IMR-90 (cell line): Measurements from ENCODE around the gene COL27A1. TPM values are rescaled to one million over a fixed set of nuclear protein-coding genes. Genes with fewer than 3 reads are reported as not detected.
A peak's percentile ranks its signal among the peaks of the same experiment; 100 is the strongest.

Source experiments
- ATAC-seq: fragments of 200-7000 bp; cut with Tn5 transposase; 2 replicates; pipeline ENCODE4 v1.9.1; 2020; ENCODE audit warnings: low read depth, mild to moderate bottlenecking, moderate library complexity
- BruUV-seq: library from RNA; stranded (reverse); fragments of 400-500 nt; replicated peaks from 2 replicates; lab custom pipeline; 2021; lab: Mats Ljungman, UMichigan
- CTCF ChIA-PET: fragments of 300-600 bp; formaldehyde crosslinking; extraction: SDS; loops from one replicate; lab custom pipeline; 2021; ENCODE audit warnings: antibody characterized with exemption; lab: Yijun Ruan, JAX
- POLR2A ChIA-PET: fragments of 300-600 bp; sonication (Branson Sonifier 250); formaldehyde crosslinking; loops from one replicate; lab custom pipeline; 2022; ENCODE audit warnings: antibody characterized with exemption; ENCODE audit not compliant: unreplicated experiment; lab: Charles Lee
- DNase-seq: peaks from one replicate; pipeline ENCODE4 v3.0.0; 2013
- H2AFZ ChIP-seq: replicated peaks from 2 replicates; pipeline ENCODE3; 2013; ENCODE audit warnings: low read length, mild to moderate bottlenecking; ENCODE audit not compliant: poor library complexity
- H2AK5ac ChIP-seq: 2 replicates; pipeline ENCODE4 v1.6.1; 2013; ENCODE audit warnings: low read depth, low read length, inconsistent platforms
- H2AK9ac ChIP-seq: replicated peaks from 2 replicates; pipeline ENCODE3; 2013; ENCODE audit warnings: mild to moderate bottlenecking, low read depth, low read length, moderate library complexity; ENCODE audit not compliant: poor library complexity
- H2BK120ac ChIP-seq: 2 replicates; pipeline ENCODE4 v1.6.1; 2013; ENCODE audit warnings: low read depth, low read length, inconsistent platforms
- H2BK15ac ChIP-seq: 3 replicates; pipeline ENCODE4 v1.6.1; 2013; ENCODE audit warnings: low read depth, low read length, inconsistent platforms
- H2BK20ac ChIP-seq: 2 replicates; pipeline ENCODE4 v1.6.1; 2013; ENCODE audit warnings: low read depth, mild to moderate bottlenecking, inconsistent platforms, low read length, moderate library complexity
- H2BK5ac ChIP-seq: 2 replicates; pipeline ENCODE4 v1.6.1; 2013; ENCODE audit warnings: mild to moderate bottlenecking, low read depth, low read length, inconsistent platforms; ENCODE audit not compliant: poor library complexity, severe bottlenecking
- H3K14ac ChIP-seq: replicated peaks from 2 replicates; pipeline ENCODE4 v1.6.1; 2013; ENCODE audit warnings: low read depth, low read length, inconsistent platforms
- H3K18ac ChIP-seq: 2 replicates; pipeline ENCODE4 v1.6.1; 2013; ENCODE audit warnings: low read depth, low read length, control low read depth
- H3K23ac ChIP-seq: 2 replicates; pipeline ENCODE4 v1.6.1; 2013; ENCODE audit warnings: low read depth, low read length, inconsistent platforms
- H3K27ac ChIP-seq: 2 replicates; pipeline ENCODE4 v1.5.1; 2013; ENCODE audit warnings: mild to moderate bottlenecking, control low read depth, low read length; ENCODE audit not compliant: insufficient read depth
- H3K27me3 ChIP-seq: 2 replicates; pipeline ENCODE4 v1.6.1; 2013; ENCODE audit warnings: low read length; ENCODE audit not compliant: control insufficient read depth, insufficient read depth
- H3K36me3 ChIP-seq: 2 replicates; pipeline ENCODE4 v1.6.1; 2013; ENCODE audit warnings: low read length, mixed read lengths; ENCODE audit not compliant: control insufficient read depth, insufficient read depth
- H3K4ac ChIP-seq: 2 replicates; pipeline ENCODE4 v1.6.1; 2013; ENCODE audit warnings: low read depth, low read length, inconsistent platforms
- H3K4me1 ChIP-seq: 2 replicates; pipeline ENCODE4 v1.6.1; 2013; ENCODE audit warnings: low read length, mixed read lengths; ENCODE audit not compliant: control insufficient read depth, insufficient read depth
- H3K4me2 ChIP-seq: 2 replicates; pipeline ENCODE4 v1.6.1; 2013; ENCODE audit warnings: low read depth, mild to moderate bottlenecking, control low read depth, low read length, moderate library complexity
- H3K4me3 ChIP-seq: 2 replicates; pipeline ENCODE4 v1.5.1; 2013; ENCODE audit warnings: low read depth, mild to moderate bottlenecking, control low read depth, low read length, moderate library complexity; ENCODE audit not compliant: insufficient read depth
- H3K56ac ChIP-seq: 2 replicates; pipeline ENCODE4 v1.6.1; 2013; ENCODE audit warnings: low read length, inconsistent platforms; ENCODE audit not compliant: insufficient read depth; ENCODE audit errors: extremely low read depth
- H3K79me1 ChIP-seq, 2 experiments: 2 replicates each; pipeline ENCODE4 v1.6.1; 2013; ENCODE audit warnings: low read length in 2 of 2, inconsistent platforms in 1 of 2, low read depth in 1 of 2
- H3K9ac ChIP-seq: 2 replicates; pipeline ENCODE4 v1.6.1; 2013; ENCODE audit warnings: low read depth, low read length, control low read depth
- H3K9me1 ChIP-seq: 2 replicates; pipeline ENCODE4 v1.6.1; 2013; ENCODE audit warnings: low read length, inconsistent platforms; ENCODE audit not compliant: insufficient read depth
- H3K9me3 ChIP-seq: 2 replicates; pipeline ENCODE4 v1.6.1; 2013; ENCODE audit warnings: low read length; ENCODE audit not compliant: control insufficient read depth, insufficient read depth
- H4K20me1 ChIP-seq: 2 replicates; pipeline ENCODE4 v1.6.1; 2013; ENCODE audit warnings: low read length, inconsistent platforms; ENCODE audit not compliant: insufficient read depth
- H4K5ac ChIP-seq: 2 replicates; pipeline ENCODE4 v1.6.1; 2013; ENCODE audit warnings: mild to moderate bottlenecking, low read depth, low read length, control low read depth
- H4K8ac ChIP-seq, 2 experiments: 2 replicates each; pipeline ENCODE4 v1.6.1; 2013; ENCODE audit warnings: low read depth in 2 of 2, low read length in 2 of 2, control low read depth in 1 of 2, inconsistent platforms in 1 of 2
- H4K91ac ChIP-seq: 2 replicates; pipeline ENCODE4 v1.6.1; 2013; ENCODE audit warnings: low read depth, low read length, inconsistent platforms; ENCODE audit not compliant: insufficient read depth
- CEBPB ChIP-seq: IDR thresholded peaks from 2 replicates; pipeline ENCODE4 v1.6.1; 2012; ENCODE audit warnings: low read depth, low read length, improper control_type of control experiment
- MAZ ChIP-seq: IDR thresholded peaks from 2 replicates; pipeline ENCODE4 v1.6.1; 2012; ENCODE audit warnings: low read depth, mild to moderate bottlenecking, low read length, improper control_type of control experiment, moderate library complexity, borderline replicate concordance
- MXI1 ChIP-seq: IDR thresholded peaks from 2 replicates; pipeline ENCODE4 v1.6.1; 2012; ENCODE audit warnings: low read depth, mild to moderate bottlenecking, low read length, moderate library complexity, borderline replicate concordance
- SMC3 ChIP-seq: fragments of 150-350 bp; IDR thresholded peaks from 2 replicates; pipeline ENCODE4 v1.6.1; 2016; ENCODE audit warnings: low read depth, mild to moderate bottlenecking, antibody characterized with exemption, low read length, moderate library complexity
- WGBS, 2 experiments: methylation state at CpG; one replicate each; pipeline versions ENCODE4 v1.1.5 to v1.1.7; 2013; ENCODE audit warnings: missing lambda C conversion rate in 2 of 2; ENCODE audit not compliant: insufficient read length in 1 of 2; ENCODE audit errors: extremely low coverage in 2 of 2; 5-methylcytosine and 5-hydroxymethylcytosine counted together
- dilution Hi-C: fragments of 300-500 bp; cut with HindIII; formaldehyde crosslinking; loops from one replicate; pipeline ENCODE4 v1.14.3; 2018; ENCODE audit warnings: low sequenced_read_pairs; ENCODE audit not compliant: unreplicated experiment
- in situ Hi-C: fragments of 300-500 bp; cut with MboI; formaldehyde crosslinking; loops from 3 replicates; pipeline ENCODE4 v1.14.3; 2019; ENCODE audit warnings: low sequenced_read_pairs, inconsistent platforms, mixed read lengths
- intact Hi-C: fragments of 100-400 bp; cut with micrococcal nuclease; formaldehyde crosslinking; loops from 2 replicates; pipeline ENCODE4 v1.10.0; 2022
- polyA plus RNA-seq, 3 experiments: library from polyadenylated mRNA; depleted of rRNA; stranded (reverse); fragments of >200 nt; gene quantifications; 2 replicates each; pipeline ENCODE4 v1.2.3, GENCODE V29; 2012; ENCODE audit warnings: low replicate concordance in 1 of 3
- total RNA-seq: library from RNA; depleted of rRNA; stranded (reverse); fragments of >200 nt; gene quantifications from 2 replicates; pipeline ENCODE4 v1.2.3, GENCODE V29; 2012

Gene COL27A1
- total and polyA plus RNA-seq, 2 of the 4 experiments (the other 2 are of a cell fraction), result 3.2 to 18.3 TPM

DNA sequence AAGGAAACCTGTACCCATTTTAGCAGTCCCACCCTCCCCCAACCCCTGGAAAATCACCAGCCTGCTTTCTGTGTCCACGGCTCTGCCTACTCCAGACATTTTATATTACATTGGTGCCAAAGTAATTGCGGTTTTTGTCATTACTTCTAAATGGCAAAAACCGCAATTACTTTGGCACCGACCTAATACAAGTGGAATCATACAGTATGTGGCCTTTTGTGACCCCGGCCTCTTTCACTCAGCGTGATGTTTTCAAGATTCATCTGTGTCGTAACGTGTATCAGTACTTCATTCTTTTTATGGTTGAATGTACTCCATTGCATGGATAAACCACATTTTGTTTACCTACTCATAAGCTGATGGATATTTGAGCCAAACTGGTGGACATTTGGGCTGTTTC, 157.8 kb downstream of the COL27A1 start (continued):
- no peak for TF ChIP-seq MAZ
- TF ChIP-seq MXI1, result no peak
- no peak for TF ChIP-seq CEBPB

DNA sequence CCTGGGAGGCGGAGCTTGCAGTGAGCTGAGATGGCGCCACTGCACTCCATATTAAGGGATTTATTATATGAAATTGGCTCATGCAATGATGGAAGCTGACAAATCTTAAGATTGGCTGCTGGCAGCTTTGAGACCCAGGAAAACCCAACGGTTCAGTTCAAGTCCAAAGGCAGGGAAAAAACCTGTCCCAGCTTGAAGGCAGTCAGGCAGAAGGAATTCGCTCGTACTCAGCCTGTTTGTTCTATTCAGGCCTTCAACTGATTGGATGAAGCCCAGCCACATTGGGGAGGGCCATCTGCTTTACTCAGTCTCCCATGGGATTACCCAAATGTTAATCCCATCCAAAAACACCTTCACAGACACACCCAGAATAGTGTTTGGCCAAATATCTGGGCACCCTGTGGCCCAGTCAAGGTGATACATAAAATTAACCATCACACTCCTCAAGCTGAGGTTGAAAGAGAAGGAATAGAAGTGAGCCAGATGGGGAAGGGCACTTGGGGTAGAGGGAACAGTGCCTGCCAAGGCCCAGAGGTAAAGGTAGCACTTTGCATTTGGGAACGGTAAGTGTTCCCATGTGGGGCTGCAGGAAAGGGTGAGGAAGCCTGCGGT, 159.0 kb downstream of the COL27A1 start:
- H2BK15ac ChIP-seq, result no peak overlapping the region
- no peak overlapping the region for H3K56ac ChIP-seq
- no peak overlapping the region for H2AFZ ChIP-seq
- no peak overlapping the region for H4K8ac ChIP-seq
- H4K20me1 ChIP-seq, result no peaks in the 10 kb centered on the region
- dilution Hi-C loops (no loop called here), in situ Hi-C loops (no loop called here), intact Hi-C loops (no loop called here)
- no peak overlapping the region for H3K23ac ChIP-seq
- H3K4me2 ChIP-seq, result no peak overlapping the region
- no peak overlapping the region for H2AK9ac ChIP-seq
- no TSS peak for BruUV-seq
- 90% methylated on average over 6 of the region's 7 CpGs; no CpG with 5 or more reads in 1 of the 2 experiments for WGBS, 2 experiments
- no peak overlapping the region for H4K5ac ChIP-seq
- H3K18ac ChIP-seq, result no peak overlapping the region
- H3K4me3 ChIP-seq, result no peak overlapping the region
- ATAC-seq (no peak), DNase-seq (no peak)
- peaks cover 7% of the 10 kb centered on the region for H3K4me1 ChIP-seq
- H3K9ac ChIP-seq, result no peak overlapping the region
- no peak overlapping the region for H3K27ac ChIP-seq
- H3K4ac ChIP-seq, result peak overlapping the region; percentile 2; the same call in 1 of the 2 replicates
- no peak overlapping the region for H2BK120ac ChIP-seq
- ChIA-PET CTCF (interaction anchor here (0.7 to 1.3 kb wide), 3 partner anchors 206 to 232 kb away, joined by 3 read pairs; no protein-coding TSS in a partner anchor), POLR2A (no interaction called here)
- H4K91ac ChIP-seq, result no peak overlapping the region
- no peaks in the 10 kb centered on the region for H3K27me3 ChIP-seq
- peaks cover 5% of the 10 kb centered on the region for H3K36me3 ChIP-seq
- no peak overlapping the region for H2BK20ac ChIP-seq
- no peak overlapping the region for H3K14ac ChIP-seq
- H3K9me1 ChIP-seq, result peaks cover 17% of the 10 kb centered on the region; the same call in 1 of the 2 replicates
- no peaks in the 10 kb centered on the region for H3K9me3 ChIP-seq
- no peaks in the 10 kb centered on the region for H3K79me1 ChIP-seq
- 0 out of 2 replicates have a peak overlapping the region, but pooled peaks have one; percentile 7 for H2AK5ac ChIP-seq
- TF ChIP-seq SMC3, result no peak
- no peak overlapping the region for H2BK5ac ChIP-seq
